GM19468 (cell line): ENCODE results near the gene NFATC2IP.
A peak's percentile ranks its signal among the peaks of the same experiment; 100 is the strongest.
"Not testable (repeated sequence)": the region's sequence is repeated elsewhere in the genome, so short reads cannot be mapped to it uniquely, and the experiment has no call there.

Source experiments
- ATAC-seq: cut with Tn5 transposase; IDR thresholded peaks from one replicate; pipeline ENCODE4 v1.9.1; 2021; ENCODE audit warnings: mild to moderate bottlenecking, moderate library complexity, moderate number of reproducible peaks; ENCODE audit not compliant: unreplicated experiment; ENCODE audit errors: extremely low read depth

The NFATC2IP gene

GRCh38 chr16:28925386-28926228, 25.1 kb upstream of the NFATC2IP start:
- ATAC-seq, result no peak

GRCh38 chr16:28926284-28926683, 24.5 kb upstream of the NFATC2IP start:
- not testable (repeated sequence) for ATAC-seq

DNA sequence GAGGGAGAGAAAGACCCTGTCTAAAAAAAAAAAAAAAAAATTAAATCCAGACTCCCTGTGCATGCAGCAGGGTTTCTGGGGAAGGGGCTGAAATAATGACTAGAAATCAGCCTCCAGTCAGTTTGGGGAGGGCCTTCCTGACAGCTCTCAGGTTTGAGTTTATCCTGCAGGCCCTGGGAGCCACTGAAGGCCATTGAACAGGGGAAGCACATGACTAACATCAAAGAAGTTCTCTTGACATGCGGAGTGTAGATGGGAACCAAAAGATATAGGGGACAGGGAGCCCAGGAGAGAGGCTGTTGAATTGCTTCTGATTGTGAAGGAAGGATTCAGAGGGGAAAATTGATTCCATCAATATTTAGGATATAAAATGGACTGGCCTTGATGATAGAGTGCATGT, 22.9 kb upstream of the NFATC2IP start:
- ATAC-seq, result no peak

GRCh38 chr16:28930203-28930602, 20.5 kb upstream of the NFATC2IP start:
- no peak for ATAC-seq

DNA sequence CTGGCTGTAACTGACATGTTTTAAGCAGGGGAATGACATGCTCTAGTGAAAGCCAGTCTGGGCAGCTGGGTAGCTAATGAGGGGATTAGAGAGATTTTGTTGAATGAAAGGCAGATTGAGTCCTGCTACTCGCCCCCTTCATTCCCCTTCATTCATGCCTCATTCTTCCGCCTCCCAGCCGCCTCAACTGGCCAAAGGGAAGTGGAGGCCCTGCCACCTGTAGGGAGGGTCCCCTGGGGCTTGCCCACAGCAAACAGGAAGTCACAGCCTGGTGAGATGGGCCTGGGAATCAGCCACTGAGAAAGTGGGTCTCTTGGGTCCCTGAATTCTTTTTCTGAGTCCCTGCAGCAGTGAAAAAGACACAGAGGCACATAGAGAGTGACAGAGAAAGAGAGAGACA, 20.1 kb upstream of the NFATC2IP start:
- no peak for ATAC-seq

DNA sequence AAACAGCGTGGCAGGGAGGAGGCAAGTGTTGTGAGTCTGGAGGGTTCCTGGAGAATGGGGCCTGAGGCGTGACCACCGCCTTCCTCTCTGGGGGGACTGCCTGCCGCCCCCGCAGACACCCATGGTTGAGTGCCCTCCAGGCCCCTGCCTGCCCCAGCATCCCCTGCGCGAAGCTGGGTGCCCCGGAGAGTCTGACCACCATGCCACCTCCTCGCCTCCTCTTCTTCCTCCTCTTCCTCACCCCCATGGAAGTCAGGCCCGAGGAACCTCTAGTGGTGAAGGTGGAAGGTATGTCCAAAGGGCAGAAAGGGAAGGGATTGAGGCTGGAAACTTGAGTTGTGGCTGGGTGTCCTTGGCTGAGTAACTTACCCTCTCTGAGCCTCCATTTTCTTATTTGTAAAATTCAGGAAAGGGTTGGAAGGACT, 18.9 kb upstream of the NFATC2IP start, which contains the start of gene CD19:
Gene CD19 (plus strand): TSS at position 171 of the 425 bp plus-strand sequence. CDS start 30 bp downstream, at position 201.
- ATAC-seq, result no peak

DNA sequence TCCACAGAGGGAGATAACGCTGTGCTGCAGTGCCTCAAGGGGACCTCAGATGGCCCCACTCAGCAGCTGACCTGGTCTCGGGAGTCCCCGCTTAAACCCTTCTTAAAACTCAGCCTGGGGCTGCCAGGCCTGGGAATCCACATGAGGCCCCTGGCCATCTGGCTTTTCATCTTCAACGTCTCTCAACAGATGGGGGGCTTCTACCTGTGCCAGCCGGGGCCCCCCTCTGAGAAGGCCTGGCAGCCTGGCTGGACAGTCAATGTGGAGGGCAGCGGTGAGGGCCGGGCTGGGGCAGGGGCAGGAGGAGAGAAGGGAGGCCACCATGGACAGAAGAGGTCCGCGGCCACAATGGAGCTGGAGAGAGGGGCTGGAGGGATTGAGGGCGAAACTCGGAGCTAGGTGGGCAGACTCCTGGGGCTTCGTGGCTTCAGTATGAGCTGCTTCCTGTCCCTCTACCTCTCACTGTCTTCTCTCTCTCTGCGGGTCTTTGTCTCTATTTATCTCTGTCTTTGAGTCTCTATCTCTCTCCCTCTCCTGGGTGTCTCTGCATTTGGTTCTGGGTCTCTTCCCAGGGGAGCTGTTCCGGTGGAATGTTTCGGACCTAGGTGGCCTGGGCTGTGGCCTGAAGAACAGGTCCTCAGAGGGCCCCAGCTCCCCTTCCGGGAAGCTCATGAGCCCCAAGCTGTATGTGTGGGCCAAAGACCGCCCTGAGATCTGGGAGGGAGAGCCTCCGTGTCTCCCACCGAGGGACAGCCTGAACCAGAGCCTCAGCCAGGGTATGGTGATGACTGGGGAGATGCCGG, 18.2 kb upstream of the NFATC2IP start:
- ATAC-seq, result no peak

- ATAC-seq, result no peak
Measured at GRCh38 chr16:28933171-28933570, 17.6 kb upstream of the NFATC2IP start.

- ATAC-seq, result no peak
Measured at GRCh38 chr16:28935346-28935745, 15.4 kb upstream of the NFATC2IP start.

DNA sequence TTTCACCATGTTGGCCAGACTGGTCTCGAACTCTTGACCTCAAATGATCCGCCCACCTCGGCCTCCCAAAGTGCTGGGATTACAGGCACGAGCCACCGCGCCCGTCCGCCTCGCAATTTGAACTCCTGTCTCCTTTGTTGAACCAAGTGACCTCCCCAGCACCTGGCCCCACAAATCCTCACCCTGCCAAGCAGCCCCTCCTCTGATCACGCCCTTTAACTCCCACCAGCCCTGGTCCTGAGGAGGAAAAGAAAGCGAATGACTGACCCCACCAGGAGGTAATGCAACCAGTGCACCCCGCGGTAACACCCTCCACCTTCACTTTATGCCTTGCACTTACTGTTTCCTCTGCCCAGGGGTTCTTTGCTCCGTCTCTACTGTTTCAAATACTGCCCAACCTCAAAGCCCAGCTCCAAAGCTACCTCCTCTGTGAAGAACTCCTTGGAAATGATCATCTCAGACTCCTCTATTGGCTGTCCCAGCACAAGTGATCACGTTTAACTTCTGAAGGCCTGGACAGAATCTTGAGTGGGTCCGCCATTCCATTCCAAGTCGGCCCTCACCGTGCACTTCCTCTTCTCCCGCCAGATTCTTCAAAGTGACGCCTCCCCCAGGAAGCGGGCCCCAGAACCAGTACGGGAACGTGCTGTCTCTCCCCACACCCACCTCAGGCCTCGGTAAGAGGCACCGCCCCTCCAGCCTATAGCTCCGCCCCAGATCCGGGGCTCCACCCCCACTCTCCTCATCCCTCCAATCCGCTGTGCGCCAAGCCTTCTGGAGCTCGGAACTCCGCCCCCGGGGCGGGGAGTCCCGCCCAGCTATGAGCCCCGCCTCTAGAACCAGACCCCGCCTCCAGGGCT, 14.6 kb upstream of the NFATC2IP start:
- peak; percentile 89 for ATAC-seq

DNA sequence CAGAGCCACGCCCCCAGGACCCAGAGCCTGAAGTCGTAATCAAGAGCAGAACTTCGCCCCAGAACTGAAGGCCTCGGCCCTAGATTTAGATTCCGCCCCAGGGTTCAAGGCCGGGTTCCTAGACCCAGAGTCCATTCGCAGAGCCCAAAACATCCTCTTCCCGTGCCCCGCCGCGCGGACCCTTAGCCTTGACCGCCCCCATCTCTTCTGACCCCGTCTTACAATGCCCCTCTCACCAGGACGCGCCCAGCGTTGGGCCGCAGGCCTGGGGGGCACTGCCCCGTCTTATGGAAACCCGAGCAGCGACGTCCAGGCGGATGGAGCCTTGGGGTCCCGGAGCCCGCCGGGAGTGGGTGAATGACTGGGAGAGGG, 14.0 kb upstream of the NFATC2IP start:
- no peak for ATAC-seq

- ATAC-seq, result no peak
Measured at GRCh38 chr16:28937222-28937876, 13.4 kb upstream of the NFATC2IP start.

DNA sequence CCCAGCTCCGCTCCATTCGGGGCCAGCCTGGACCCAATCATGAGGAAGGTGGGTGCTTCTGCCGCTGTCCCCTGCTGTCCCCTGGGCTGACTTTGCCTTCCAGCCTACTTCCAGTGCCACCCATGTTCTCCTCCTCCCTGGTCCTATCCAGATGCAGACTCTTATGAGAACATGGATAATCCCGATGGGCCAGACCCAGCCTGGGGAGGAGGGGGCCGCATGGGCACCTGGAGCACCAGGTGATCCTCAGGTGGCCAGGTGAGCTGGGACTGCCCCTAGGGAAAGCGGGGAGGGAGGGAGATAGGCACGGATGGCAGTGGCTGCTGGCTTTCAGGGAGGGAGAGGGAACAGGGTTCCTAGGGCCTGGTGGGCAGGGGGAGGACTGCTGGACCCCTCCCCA, 12.0 kb upstream of the NFATC2IP start:
- ATAC-seq, result no peak

DNA sequence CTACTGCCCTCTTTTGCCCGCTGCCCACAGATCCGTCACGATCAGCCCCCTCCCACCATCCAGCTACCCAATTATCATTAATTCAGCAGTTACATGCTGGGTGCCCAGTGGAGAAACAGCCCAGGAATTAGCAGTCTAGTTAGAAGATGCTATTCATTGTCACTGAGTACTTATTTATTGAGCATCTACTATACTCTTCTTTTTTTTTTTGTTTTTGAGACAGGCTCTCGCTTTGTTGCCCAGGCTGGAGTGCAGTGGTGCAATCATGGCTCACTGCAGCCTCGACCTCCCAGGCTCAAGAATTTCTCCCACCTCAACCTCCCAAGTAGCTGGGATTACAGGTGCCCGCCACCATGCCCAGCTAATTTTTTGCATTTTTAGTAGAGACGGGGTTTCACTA, 10.9 kb upstream of the NFATC2IP start:
- not testable (repeated sequence) for ATAC-seq

GRCh38 chr16:28943281-28943680, 7.5 kb upstream of the NFATC2IP start:
- no peak for ATAC-seq

GRCh38 chr16:28946681-28947080, 4.1 kb upstream of the NFATC2IP start:
- no peak for ATAC-seq

DNA sequence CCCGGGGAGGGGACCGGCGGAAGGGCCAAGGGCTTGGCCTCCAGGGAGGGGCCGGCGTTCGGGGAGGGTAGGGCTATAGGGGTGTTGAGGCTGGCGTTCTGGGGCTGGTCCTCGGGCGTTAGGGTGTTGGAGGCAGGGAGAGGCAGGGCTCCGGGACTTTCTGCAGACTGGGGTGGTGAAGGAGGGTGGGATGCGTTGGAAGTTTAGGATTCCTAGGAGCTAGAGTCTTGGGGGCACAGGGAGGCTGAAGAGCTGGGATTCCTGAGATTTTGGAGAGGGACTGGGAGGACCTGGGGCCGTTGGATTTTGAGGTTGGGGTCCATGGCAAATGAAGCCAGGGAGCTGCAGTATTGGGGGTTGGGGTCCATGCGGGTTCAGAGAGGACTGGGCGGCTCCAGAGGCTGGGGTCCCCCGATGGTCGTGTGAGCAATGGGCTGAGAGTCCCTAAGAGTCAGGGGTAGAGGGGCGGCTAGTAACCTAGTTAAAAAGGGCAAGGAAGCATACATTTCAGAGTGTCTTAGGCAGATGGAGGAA, 740 bp downstream of the NFATC2IP start:
- ATAC-seq, result no peak

DNA sequence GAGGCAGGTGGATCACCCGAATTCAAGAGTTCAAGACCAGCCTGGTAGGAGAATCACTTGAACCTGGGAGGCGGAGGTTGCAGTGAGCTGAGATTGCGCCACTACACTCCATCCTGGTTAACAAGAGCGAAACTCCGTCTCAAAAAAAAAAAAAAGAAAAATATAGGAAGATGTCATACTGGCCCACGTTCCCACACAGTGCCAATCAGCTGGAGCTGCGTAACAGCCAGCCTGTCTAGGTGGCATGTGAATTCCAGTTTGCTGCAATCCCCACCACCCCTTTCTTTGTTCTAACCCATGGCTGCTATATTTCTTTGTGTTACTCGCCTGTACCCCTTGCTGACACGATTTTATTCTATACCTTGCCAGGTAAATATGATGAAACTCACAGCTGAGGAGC, 7.5 kb downstream of the NFATC2IP start:
- no peak for ATAC-seq

GRCh38 chr16:28958836-28959235, 8.1 kb downstream of the NFATC2IP start:
- ATAC-seq, result no peak

- ATAC-seq, result no peak
Measured at GRCh38 chr16:28964072-28964471, 13.3 kb downstream of the NFATC2IP start.
